Measurements from ENCODE around the gene PARD3B.

The PARD3B gene

GRCh38 chr2:205627085-205627484 is 1081.8 kb downstream of the PARD3B start:
- TF ChIP-seq POLR2A (IDR thresholded peaks at IDR 0.05; ENCODE audit: low read depth, low read length) (no peak), PAX5 (IDR thresholded peaks at IDR 0.05; ENCODE audit: insufficient read depth, low read length, severe bottlenecking) (no peak), POU2F2 (IDR thresholded peaks at IDR 0.05; ENCODE audit: low read depth, low read length) (no peak), TAF1 (IDR thresholded peaks at IDR 0.05; ENCODE audit: low read depth, low read length) (no peak), SPI1 (IDR thresholded peaks at IDR 0.05; ENCODE audit: low read depth, low read length) (no peak), POLR2AphosphoS5 (IDR thresholded peaks at IDR 0.05; ENCODE audit: low read depth, low read length) (no peak)
- no peak for FAIRE-seq
- DNase-seq (ENCODE audit: insufficient read length, low spot score), result no peak

GRCh38 chr2:205628422-205628821 is 1083.1 kb downstream of the PARD3B start:
- TF ChIP-seq POLR2AphosphoS5 (IDR thresholded peaks at IDR 0.05; ENCODE audit: low read depth, low read length) (no peak), PAX5 (IDR thresholded peaks at IDR 0.05; ENCODE audit: insufficient read depth, low read length, severe bottlenecking) (no peak), POU2F2 (IDR thresholded peaks at IDR 0.05; ENCODE audit: low read depth, low read length) (no peak), TAF1 (IDR thresholded peaks at IDR 0.05; ENCODE audit: low read depth, low read length) (no peak), POLR2A (IDR thresholded peaks at IDR 0.05; ENCODE audit: low read depth, low read length) (no peak), SPI1 (IDR thresholded peaks at IDR 0.05; ENCODE audit: low read depth, low read length) (no peak)
- FAIRE-seq (no peak), DNase-seq (ENCODE audit: insufficient read length, low spot score) (no peak)

GRCh38 chr2:205629091-205629776 is 1084.0 kb downstream of the PARD3B start:
- no peak for TF ChIP-seq POLR2A (IDR thresholded peaks at IDR 0.05; ENCODE audit: low read depth, low read length)
- TF ChIP-seq SPI1 (IDR thresholded peaks at IDR 0.05; ENCODE audit: low read depth, low read length), result no peak
- TF ChIP-seq PAX5 (IDR thresholded peaks at IDR 0.05; ENCODE audit: insufficient read depth, low read length, severe bottlenecking), result no peak
- TF ChIP-seq TAF1 (IDR thresholded peaks at IDR 0.05; ENCODE audit: low read depth, low read length), result no peak
- TF ChIP-seq POLR2AphosphoS5 (IDR thresholded peaks at IDR 0.05; ENCODE audit: low read depth, low read length), result no peak
- no peak for TF ChIP-seq POU2F2 (IDR thresholded peaks at IDR 0.05; ENCODE audit: low read depth, low read length)
- DNase-seq (ENCODE audit: insufficient read length, low spot score) (no peak), FAIRE-seq (no peak)

- DNase-seq (ENCODE audit: insufficient read length, low spot score) (no peak), FAIRE-seq (no peak)
- TF ChIP-seq TAF1 (IDR thresholded peaks at IDR 0.05; ENCODE audit: low read depth, low read length) (no peak), SPI1 (IDR thresholded peaks at IDR 0.05; ENCODE audit: low read depth, low read length) (no peak), POLR2A (IDR thresholded peaks at IDR 0.05; ENCODE audit: low read depth, low read length) (no peak), PAX5 (IDR thresholded peaks at IDR 0.05; ENCODE audit: insufficient read depth, low read length, severe bottlenecking) (no peak), POLR2AphosphoS5 (IDR thresholded peaks at IDR 0.05; ENCODE audit: low read depth, low read length) (no peak), POU2F2 (IDR thresholded peaks at IDR 0.05; ENCODE audit: low read depth, low read length) (no peak)
Observed at GRCh38 chr2:205633994-205634393, 1088.7 kb downstream of the PARD3B start.

GRCh38 chr2:205636549-205637319 is 1091.5 kb downstream of the PARD3B start:
- TF ChIP-seq SPI1 (IDR thresholded peaks at IDR 0.05; ENCODE audit: low read depth, low read length), result no peak
- TF ChIP-seq POLR2AphosphoS5 (IDR thresholded peaks at IDR 0.05; ENCODE audit: low read depth, low read length), result no peak
- no peak for TF ChIP-seq POLR2A (IDR thresholded peaks at IDR 0.05; ENCODE audit: low read depth, low read length)
- no peak for TF ChIP-seq TAF1 (IDR thresholded peaks at IDR 0.05; ENCODE audit: low read depth, low read length)
- no peak for TF ChIP-seq POU2F2 (IDR thresholded peaks at IDR 0.05; ENCODE audit: low read depth, low read length)
- TF ChIP-seq PAX5 (IDR thresholded peaks at IDR 0.05; ENCODE audit: insufficient read depth, low read length, severe bottlenecking), result no peak
- no peak for FAIRE-seq
- DNase-seq (ENCODE audit: insufficient read length, low spot score), result no peak

GRCh38 chr2:205637320-205637602 is 1092.0 kb downstream of the PARD3B start:
- FAIRE-seq, result no peak
- DNase-seq (ENCODE audit: insufficient read length, low spot score), result no peak
- TF ChIP-seq POLR2A (IDR thresholded peaks at IDR 0.05; ENCODE audit: low read depth, low read length) (no peak), TAF1 (IDR thresholded peaks at IDR 0.05; ENCODE audit: low read depth, low read length) (no peak), POU2F2 (IDR thresholded peaks at IDR 0.05; ENCODE audit: low read depth, low read length) (no peak), PAX5 (IDR thresholded peaks at IDR 0.05; ENCODE audit: insufficient read depth, low read length, severe bottlenecking) (no peak), POLR2AphosphoS5 (IDR thresholded peaks at IDR 0.05; ENCODE audit: low read depth, low read length) (no peak), SPI1 (IDR thresholded peaks at IDR 0.05; ENCODE audit: low read depth, low read length) (no peak)

- no peak for TF ChIP-seq POLR2AphosphoS5 (IDR thresholded peaks at IDR 0.05; ENCODE audit: low read depth, low read length)
- no peak for TF ChIP-seq PAX5 (IDR thresholded peaks at IDR 0.05; ENCODE audit: insufficient read depth, low read length, severe bottlenecking)
- TF ChIP-seq POU2F2 (IDR thresholded peaks at IDR 0.05; ENCODE audit: low read depth, low read length), result no peak
- TF ChIP-seq POLR2A (IDR thresholded peaks at IDR 0.05; ENCODE audit: low read depth, low read length), result no peak
- TF ChIP-seq SPI1 (IDR thresholded peaks at IDR 0.05; ENCODE audit: low read depth, low read length), result no peak
- TF ChIP-seq TAF1 (IDR thresholded peaks at IDR 0.05; ENCODE audit: low read depth, low read length), result no peak
- FAIRE-seq, result no peak
- DNase-seq (ENCODE audit: insufficient read length, low spot score), result no peak
Observed at GRCh38 chr2:205637779-205638503, 1092.7 kb downstream of the PARD3B start.

- no peak for TF ChIP-seq TAF1 (IDR thresholded peaks at IDR 0.05; ENCODE audit: low read depth, low read length)
- no peak for TF ChIP-seq SPI1 (IDR thresholded peaks at IDR 0.05; ENCODE audit: low read depth, low read length)
- no peak for TF ChIP-seq POU2F2 (IDR thresholded peaks at IDR 0.05; ENCODE audit: low read depth, low read length)
- no peak for TF ChIP-seq POLR2AphosphoS5 (IDR thresholded peaks at IDR 0.05; ENCODE audit: low read depth, low read length)
- no peak for TF ChIP-seq POLR2A (IDR thresholded peaks at IDR 0.05; ENCODE audit: low read depth, low read length)
- FAIRE-seq (no peak), DNase-seq (ENCODE audit: insufficient read length, low spot score) (no peak)
Observed at GRCh38 chr2:205640716-205641115, 1095.4 kb downstream of the PARD3B start.

All from GM12891 (cell line).